Cerebellar nuclear complex (tissue), 1 donor: ENCODE results near the gene RBM33.
"Not testable (repeated sequence)": the region's sequence is repeated elsewhere in the genome, so short reads cannot be mapped to it uniquely, and the experiment has no call there.

Source experiments
- DNase-seq, 2 experiments: peaks; one replicate each; lab custom pipeline; 2025; lab: John Stamatoyannopoulos, UW

Gene RBM33, protein sequence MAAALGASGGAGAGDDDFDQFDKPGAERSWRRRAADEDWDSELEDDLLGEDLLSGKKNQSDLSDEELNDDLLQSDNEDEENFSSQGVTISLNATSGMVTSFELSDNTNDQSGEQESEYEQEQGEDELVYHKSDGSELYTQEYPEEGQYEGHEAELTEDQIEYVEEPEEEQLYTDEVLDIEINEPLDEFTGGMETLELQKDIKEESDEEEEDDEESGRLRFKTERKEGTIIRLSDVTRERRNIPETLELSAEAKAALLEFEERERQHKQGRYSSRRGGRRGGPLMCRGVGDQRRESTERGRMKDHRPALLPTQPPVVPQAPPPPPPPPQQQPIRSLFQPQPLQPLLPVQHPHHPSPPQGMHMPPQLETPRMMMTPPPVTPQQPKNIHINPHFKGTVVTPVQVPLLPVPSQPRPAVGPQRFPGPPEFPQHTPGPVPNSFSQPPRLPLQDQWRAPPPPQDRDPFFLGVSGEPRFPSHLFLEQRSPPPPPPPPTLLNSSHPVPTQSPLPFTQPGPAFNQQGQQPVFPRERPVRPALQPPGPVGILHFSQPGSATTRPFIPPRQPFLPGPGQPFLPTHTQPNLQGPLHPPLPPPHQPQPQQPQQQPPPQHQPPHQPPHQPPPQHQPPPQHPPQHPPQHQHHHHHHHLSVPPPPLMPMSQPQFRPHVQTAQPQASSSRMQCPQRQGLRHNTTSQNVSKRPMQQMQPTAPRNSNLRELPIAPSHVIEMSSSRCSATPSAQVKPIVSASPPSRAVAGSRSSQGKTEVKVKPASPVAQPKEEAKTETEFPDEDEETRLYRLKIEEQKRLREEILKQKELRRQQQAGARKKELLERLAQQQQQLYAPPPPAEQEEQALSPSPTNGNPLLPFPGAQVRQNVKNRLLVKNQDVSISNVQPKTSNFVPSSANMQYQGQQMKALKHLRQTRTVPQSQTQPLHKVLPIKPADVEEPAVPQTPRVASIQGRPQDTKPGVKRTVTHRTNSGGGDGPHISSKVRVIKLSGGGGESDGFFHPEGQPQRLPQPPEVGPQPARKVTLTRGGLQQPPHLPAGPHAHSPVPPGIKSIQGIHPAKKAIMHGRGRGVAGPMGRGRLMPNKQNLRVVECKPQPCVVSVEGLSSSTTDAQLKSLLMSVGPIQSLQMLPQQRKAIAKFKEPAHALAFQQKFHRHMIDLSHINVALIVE

DNA sequence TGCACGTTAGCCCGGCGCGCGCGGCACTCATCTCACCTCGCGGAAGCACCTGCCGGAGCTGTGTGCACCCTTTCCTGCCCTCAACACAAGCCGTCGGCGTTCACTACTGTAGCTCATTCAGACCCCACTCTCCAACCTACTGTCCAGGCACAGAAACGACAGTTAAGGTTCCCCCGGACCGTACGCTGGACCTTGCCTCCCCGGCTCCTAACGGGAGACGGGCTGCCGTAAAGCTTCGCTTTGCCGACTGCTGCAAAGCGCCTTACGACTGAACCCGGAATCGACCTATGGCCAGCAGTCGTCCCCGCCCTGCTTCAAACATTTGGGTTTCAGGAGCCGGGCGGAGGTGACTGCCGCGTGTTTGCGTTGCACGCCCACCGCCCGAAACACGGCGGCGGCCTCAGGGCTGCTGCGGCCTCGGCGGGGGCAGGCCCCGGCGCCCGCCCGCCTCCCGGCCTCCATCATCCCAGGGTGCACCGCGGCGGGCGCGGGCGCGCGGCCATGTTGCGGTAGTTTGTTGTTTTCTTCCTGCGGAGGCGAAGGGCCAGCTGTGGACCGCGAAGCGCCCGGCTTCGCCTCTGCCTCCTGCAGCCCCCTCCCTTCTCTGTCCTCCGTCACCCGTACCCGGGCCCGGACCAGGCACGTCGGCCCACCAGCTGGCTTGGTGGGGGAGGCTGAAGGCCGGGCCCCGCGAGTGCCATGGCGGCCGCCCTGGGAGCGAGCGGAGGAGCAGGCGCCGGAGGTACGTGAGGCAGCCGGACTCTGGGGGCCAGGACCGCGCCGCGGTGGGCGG, at the start of gene RBM33:
Gene RBM33 (plus strand): TSS at position 484 of the 793 bp plus-strand sequence. CDS start 216 bp downstream, at position 700.
- DNase-seq: peak in 1 of 2 experiments; percentile 45

DNA sequence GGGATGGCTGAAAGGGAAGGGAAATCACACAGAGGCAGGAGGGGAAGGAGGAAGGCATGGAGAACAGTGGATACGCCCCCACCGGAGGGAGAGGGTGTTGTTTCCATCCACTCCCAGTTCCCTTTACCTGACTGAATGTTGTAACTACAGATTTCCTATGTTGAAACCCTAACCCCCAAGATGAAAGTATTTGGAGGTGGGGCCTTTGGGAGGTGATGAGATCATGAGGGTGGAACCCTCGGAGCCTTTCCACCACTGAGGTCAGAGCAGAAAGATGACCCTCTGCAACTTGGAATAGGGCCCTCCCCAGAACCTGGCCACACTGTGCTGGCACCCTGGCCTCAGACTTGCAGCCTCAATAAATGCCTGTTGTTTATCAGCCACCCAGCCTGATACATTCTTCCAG, 49.5 kb upstream of the RBM33 start:
- no peak for DNase-seq

DNA sequence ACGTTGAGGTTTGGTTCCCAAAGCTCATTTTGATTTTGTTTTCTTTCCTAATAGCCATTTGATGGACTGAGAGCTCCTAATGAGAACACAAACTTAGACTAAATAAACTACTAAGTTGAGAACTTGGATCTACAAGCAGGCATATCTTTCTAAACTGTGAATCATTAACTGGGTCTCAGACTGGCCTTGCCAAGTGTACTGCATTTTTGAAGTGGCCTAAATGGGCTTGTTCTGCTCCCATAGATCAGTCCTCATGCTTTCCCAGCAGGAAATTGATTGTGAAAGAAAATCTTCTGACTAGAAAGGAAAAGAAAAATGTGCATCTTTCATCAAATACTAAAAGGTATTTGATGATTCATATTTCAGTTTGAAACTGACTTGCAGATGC, 46.7 kb upstream of the RBM33 start:
- no peak for DNase-seq

DNA sequence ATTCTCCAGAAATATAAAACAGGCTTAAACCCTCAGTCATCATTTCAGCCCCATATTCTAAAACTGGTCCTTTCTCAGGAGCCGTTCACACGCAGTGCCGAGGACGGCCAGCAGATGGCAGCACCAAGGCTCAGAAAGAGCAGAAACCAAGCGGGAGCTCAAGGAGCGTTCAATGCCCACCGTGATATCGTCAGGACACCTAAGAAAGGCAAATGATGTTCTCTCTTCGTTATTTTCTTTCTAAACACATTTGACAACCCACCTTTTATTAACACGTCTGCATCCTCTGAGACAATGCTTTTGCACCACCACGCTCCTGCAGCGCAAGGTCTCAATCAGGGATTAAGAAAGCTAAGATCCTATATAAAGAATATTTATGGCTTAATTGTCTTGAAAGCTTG, 45.7 kb upstream of the RBM33 start:
- peak in 1 of 2 experiments; percentile 65 for DNase-seq

DNA sequence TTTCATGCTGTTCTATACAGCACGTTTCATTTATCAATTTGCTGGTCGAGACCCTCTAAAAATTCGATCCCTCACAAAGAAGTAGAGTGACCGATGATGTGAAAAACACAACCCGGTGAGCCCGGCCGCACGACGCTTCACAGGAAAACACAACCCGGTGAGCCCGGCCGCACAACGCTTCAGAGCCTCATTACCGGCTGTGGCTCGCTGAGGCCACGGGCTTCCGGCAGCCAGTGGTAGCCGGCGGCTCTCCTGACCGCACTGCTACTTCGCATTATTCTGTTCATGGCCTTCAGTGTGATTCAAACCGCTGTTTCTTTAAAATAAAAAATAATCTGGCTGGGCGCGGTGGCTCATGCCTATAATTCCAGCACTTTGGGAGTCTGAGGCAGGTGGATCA, 42.3 kb upstream of the RBM33 start:
- no peak for DNase-seq

DNA sequence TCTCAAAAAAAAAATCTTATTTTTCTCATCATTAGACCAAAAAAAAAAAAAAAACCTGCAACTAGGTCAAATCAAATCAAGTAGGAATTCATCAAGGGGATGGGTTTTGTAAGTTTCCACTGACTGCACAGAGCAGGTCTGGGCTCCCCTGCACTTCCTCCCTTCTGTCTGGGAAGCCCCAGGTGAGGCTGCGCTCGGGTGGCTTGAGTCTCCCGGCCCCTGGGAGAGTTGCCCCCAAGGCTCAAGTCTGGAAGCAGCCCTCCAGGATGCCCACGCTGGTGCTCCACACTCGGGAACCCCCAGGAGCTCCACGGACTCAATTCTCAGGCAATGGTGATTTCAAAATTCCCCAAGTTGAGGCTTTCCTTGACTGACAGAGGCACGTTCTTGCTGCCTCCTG, 41.7 kb upstream of the RBM33 start:
- no peak for DNase-seq

DNA sequence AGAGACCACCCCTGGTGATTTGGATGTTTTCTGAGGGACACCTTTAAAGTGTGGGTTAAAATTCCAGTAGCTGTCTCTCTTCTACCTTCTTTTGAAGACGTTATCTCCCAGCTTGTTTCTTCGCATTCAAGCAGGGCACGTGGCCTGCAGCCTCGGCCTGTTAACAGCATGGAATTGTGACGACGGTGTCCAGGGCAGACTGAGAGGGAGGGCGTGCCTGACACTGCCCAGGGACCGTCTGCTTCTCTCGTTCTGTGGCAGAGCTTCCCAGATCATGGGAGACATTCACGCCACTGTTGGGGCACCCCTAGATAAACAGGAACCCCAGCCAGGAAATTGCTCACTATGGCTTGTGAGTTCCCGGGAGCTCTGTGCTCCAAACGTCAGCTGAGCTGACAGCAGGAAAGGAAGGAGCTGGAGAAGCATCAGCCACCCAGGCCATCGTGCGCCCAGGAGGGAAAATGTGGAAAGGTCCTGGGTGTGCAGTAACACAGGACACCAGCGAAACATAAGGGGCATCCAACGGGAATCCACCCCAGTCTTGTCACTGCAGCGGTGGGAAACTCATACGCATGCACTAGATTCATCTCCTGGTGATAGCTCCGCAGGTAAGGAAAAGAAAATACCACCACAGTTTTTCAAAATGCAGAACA, 41.1 kb upstream of the RBM33 start:
- no peak for DNase-seq

DNA sequence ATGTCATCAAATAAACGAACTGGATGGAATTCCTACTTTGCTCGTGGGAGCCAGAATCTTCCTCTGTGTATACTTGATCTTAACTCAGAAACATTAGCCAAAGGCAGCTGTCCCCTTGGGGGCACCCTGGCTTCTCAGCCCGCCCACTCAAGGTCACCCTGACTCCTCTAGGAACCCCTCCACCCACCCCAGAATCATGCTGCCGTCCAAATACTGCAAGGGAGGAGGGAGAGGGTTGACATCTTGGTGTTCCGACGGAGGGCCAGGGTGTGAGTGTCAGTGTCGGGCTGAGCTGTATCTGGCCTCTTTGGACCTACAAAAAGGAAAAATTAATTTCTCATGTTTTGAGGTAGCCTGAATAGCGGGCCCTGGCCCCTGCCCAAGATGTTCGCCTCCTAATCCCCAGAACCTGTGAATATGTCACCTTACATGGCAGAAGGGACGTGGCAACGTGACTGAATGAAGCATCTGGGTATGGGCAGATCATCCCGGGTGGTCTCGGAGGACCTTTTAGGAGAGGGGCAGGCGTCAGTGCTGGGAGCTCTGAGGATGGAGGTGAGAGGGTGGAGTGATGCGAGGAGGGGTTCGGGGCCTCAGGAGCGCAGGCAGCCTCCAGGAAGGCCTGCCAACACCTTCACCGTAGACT, 40.5 kb upstream of the RBM33 start:
- DNase-seq: no peak

DNA sequence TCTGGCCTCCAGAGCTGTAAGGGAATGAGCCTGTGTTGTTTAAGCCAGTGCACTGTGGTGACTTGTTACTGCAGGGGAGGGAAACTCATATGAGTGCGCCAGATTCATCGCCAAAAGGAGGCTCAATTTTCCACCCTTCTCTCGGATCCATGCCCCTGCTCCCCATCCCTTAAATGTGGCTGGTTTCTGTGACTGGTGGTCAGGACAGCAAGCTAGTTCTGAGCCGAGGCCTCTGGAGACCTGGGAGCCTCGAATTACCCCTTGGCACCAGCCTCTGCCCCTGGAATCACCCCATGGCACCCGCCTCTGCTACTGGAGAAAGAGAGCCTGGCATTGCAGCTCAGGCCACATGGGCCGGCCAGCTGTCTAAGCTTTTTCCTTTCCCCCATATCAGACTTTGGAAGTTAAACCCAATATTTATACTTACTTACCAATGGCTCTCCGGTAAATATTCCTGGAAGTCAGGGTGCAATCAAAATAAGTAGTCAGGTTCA, 39.9 kb upstream of the RBM33 start:
- DNase-seq: no peak

DNA sequence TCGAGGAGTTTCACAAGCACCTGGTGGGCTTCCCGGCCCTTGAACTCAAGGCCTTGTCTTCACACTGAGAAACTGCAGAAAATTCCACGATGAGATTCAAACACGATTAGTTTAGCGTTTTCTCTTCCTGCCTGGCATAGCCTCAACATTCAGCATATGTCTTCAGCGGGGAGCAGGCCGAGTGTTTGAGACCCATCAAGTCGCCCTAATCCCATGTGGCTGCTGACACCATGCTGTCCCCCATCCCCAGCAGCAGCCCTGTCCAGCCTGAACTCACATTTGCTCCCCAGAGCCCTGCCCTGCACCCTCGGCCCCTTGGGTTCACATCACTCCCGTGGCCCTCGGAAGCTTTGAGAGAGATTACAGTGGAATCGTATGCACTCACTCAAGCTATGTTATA, 35.3 kb upstream of the RBM33 start:
- no peak for DNase-seq

DNA sequence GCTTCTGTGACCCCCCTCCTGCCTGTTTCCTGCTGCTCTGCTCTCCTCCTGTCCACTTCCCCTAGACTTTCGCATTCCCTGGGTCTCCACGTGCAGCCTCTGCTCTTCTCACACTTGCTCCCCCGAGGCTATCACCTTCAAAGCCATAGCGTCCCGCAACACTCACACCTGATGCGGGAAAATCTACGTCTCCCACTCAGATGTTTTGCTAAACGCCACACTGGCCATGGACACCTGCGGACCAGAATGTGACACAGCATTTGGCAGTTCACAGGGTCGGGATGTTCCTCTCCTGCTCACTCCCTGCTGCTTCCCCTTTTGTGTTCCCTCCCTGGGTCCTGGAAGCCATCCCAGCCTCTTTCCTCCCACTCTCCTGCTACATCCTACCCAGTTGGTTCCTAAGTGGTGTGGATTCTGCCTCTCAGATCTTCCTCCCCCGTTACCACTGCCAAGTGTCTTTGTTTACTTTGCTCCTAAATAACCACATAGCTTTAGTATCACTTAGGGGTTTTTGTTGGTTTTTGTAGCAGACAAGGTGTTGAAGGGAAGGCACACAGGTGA, 33.7 kb upstream of the RBM33 start:
- peak in 1 of 2 experiments; percentile 49 for DNase-seq

DNA sequence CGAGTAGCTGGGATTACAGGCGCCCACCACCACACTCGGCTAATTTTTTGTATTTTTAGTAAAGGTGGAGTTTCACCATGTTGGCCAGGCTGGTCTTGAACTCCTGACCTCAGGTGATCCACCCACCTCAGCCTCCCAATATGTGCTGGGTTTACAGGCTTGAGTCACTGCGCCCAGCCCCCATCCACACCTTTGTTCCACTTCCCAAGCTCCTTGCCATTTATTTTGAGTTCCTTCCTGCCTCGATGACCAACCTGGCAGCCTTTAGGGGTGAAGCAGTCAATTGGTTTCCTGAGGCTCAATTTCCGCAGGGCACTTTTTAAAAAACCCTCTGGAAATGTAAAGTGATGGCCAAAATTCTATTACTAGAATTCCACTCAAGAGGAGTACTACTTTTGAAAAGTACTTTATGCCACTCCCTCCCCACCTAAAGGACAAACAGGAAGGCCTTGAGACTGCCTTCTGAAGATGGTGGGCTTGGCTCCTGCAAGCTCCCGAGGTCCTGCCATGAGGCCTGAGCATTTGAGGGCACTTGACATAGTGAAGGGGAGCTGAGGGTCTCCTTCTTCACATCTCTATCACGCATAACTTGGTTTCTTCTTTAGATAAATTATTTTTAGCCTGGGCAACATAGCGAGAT, 32.5 kb upstream of the RBM33 start:
- no peak for DNase-seq

DNA sequence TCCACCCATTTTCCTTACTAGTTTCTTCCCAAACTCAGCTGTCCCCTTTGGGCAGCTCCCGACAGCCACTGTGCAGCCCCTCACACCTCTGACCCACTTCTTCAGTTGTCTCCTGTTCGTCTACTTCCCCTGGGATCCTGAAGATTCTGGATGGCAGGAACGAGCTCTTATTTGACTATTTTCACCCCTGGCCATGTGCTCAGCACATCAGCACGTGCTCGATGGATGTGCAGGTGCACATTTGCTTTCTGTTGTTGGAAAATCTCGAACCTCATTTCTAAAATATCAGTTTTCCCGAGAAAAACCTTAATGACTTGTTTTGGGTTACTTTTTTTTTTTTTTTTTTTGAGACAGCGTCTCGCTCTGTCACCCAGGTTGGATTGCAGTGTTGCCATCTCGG, 31.8 kb upstream of the RBM33 start:
- DNase-seq: no peak

DNA sequence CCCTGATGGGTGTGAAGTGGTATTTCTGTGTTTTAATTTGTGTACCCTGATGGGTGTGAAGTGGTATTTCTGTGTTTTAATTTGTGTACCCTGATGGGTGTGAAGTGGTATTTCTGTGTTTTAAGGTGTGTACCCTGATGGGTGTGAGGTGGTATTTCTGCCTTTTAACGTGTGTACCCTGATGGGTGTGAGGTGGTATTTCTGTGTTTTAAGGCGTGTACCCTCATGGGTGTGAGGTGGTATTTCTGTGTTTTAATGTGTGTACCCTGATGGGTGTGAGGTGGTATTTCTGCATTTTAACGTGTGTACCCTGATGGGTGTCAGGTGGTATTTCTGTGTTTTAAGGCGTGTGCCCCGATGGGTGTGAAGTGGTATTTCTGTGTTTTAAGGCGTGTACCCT, 29.4 kb upstream of the RBM33 start:
- not testable (repeated sequence) for DNase-seq

DNA sequence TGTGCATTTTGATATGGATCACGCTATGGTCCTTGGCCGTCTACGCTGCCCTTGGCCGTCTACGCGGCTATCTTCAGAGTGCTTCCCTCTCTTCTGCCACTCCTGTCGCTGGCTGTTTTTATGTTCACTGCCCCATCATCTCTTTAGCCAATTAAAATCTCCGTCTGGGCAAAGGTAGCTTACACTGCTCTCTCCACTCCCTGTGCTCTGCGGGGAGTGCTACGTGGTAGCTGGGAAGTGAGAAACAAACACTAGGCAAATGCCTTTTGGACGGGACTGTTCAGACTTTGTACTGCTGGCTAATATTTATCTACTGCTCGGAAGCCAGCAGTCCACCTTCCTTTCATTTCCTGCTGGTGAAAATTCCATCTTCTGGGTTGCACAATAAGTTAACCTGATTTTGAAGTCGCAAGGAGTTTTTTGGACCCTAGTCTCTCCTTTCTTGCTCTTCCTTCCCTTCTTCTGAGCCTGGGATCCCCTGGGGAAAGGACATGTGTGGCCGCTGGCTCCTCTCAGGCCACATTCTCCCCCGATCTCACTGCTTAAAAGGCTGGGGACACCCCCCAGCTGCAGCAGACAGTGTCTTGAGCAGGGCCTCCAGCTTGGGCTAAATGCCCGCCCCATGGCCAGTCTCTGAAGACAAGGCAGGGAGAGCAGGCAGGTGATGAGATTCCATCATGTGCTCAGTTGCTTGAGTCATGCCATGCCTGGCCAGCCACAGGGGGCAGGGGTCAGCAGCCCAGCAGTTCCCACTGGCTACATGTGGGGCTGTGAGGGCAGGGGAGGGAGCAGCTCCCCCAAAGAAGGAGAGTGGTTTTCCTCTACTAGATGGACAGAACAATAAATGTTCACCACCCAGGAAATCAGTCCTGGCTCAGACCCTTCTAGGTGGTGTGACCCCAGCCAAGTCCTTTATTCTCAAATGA, 25.5 kb upstream of the RBM33 start:
- no peak for DNase-seq

DNA sequence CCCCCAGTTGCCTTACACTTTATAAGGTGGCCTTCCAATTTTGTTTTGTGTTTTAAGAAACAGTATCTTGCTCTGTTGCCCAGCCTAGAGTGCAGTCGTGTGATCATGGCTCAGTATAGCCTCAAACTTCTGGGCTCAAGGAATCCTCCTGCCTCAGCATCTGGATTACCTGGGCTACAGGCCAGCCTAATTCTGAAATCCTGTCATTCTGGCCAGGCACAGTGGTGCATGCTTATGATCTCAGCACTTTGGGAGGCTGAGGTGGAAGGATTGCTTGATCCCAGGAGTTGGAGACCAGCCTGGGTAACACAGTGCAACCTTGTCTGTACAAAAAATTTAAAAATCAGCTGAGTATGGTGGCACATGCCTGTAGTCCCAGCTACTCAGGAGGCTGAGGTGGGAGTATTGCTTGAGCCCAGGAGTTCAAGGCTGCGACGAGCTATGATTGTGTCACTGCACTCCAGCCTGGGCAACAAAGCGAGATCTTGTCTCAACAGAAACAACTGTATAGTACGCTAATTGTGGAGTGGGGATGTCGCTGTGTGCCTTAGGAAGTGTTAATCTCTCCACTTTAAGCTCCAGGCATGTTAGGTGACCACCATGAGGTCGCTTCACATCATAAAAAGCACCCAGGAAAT, 24.7 kb upstream of the RBM33 start:
- DNase-seq: no peak

DNA sequence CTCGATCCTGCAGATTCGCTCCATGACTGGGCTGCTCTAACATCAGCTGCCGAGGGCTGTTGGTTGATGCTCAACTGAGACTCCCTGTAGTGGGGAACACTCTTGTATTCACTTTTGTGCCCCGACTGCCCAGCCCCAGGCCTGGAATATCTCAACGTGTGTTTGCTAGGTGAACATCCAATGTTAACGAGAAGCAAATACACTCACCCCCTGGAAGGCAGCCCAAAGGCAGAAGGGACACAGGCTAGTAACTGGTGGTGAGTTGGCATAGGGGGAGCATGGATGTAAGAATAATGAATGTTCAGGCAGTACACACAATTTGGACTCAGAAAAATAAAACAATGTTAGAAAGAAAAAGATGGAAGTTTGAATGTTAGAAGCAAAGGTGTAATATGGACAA, 24.0 kb upstream of the RBM33 start:
- no peak for DNase-seq

DNA sequence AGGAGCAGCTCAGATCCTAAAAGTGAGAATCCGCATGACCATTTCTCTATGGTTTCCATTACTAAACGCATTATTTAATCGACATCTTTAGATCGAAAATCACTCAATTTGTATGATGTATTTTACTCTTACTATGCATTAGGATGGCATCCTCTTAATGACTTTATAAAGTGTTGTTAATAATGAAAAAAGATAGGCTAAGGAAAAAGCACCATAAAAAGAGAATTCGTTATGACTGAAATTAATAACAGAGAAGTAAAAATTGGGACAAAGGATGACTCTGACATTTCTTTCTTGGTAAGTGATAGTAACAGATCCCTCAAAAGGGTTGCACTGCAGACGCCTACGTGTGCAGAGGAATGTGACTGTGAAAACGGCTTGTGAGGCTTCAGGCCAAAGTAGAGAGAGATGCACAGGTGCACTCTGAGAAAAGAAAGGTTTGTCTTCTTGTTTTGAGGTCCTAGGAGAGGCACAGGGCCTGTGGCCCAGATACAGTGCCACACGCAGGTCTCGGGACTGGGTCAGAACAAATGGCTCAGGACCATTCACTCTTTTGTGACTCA, 23.0 kb upstream of the RBM33 start:
- no peak for DNase-seq
